NCI-H2107 treated with DMSO at 0.1 percent for 48 hours (cell line): Measurements from ENCODE around the gene KHK.

Source experiments
- DNase-seq: peaks from one replicate; lab custom pipeline; 2025; ENCODE audit not compliant: unreplicated experiment; lab: John Stamatoyannopoulos, UW

Gene KHK

DNA sequence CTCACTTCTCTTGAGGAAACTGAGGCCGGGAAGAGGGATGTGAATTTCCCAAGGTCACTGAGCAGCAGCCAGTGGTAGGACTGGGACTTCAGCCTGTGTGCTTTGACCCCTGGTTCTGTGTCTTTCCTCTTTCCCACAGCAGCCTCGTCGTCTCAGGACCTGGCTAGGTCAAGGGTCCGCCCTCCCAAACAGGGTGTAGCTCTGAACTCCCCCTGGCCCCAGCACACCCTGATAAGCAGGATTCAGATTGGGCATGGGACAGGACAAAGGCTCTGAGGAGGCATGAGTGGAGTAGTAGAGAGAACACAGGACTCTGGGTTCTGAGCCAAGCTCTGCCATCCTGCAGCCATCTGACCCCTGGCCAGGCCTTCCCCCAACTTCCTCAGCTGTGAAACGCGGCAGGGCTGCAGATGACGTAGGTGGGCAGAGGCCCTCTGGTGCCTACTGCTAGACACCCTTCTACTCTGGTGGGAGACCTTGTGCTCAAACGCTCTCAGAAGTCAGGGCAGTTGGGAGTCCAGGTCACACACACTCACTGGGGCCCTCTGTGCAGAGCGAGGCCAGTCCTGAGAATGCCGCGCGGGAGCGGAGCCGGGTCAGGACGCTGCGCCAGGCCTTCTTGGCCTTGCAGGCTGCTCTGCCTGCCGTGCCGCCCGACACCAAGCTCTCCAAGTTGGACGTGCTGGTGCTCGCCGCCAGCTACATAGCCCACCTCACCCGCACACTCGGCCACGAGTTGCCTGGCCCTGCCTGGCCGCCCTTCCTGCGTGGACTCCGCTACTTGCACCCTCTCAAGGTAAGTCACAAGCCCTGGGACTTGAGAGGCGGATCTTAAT is 63.2 kb downstream of the KHK start:
- no peak for DNase-seq
